Transverse colon (tissue), 4 donors: ENCODE results near the gene MVB12A.

Experiments
- EP300 ChIP-seq: sonication (generic); formaldehyde crosslinking; IDR thresholded peaks from one replicate; pipeline ENCODE4 v1.6.1; 2017; ENCODE audit warnings: antibody characterized with exemption, low read depth
- POLR2A ChIP-seq: fragments of 450-650 bp; IDR thresholded peaks from one replicate; pipeline ENCODE4 v1.6.1; 2016; ENCODE audit warnings: antibody characterized with exemption, mild to moderate bottlenecking, moderate library complexity
- POLR2AphosphoS5 ChIP-seq, 3 donors: sonication (generic); formaldehyde crosslinking; IDR thresholded peaks; one replicate each; pipeline ENCODE4 v1.6.1; 2016; ENCODE audit warnings: antibody characterized with exemption in 3 of 3
- TF ChIP-seq, protein P1 (sequence below), 5 experiments: fragments of 200-600 bp in 3 of 5; fragments of 450-650 bp in 2 of 5; sonication (generic) in 3 of 5; IDR thresholded peaks; 1 replicate in 2 of 5; 2 replicates in 3 of 5; pipeline ENCODE4 v1.5.1; 2016 to 2017; ENCODE audit warnings: antibody characterized with exemption in 5 of 5, inconsistent platforms in 3 of 5, mild to moderate bottlenecking in 2 of 5, moderate library complexity in 1 of 5

DNA sequence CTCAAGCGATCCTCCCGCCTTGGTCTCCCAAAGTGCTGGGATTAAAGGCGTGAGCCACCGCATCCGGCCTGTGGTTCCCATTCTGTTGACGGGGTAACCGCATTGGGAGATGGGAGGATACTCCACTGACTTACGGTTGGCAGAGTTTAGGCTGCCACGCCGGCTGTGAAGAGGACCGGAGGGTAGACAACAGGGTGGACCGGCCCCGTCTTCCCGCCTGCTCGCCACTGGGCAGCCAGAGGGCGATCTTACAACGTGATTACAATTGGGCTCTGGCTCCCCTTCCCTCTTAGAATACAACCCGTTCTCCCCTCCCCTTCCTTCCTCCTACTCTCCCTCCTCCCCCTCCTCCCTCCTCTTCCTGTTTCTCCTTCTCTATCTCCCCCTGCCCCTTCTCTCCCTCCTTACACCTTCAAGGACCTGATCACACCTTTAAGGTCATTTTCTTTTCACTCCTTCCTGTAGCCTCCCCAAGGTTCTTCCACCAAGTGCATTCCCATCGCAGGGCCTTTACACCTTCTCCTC lies 24.9 kb upstream of the MVB12A start:
- TF ChIP-seq, protein P1, sequence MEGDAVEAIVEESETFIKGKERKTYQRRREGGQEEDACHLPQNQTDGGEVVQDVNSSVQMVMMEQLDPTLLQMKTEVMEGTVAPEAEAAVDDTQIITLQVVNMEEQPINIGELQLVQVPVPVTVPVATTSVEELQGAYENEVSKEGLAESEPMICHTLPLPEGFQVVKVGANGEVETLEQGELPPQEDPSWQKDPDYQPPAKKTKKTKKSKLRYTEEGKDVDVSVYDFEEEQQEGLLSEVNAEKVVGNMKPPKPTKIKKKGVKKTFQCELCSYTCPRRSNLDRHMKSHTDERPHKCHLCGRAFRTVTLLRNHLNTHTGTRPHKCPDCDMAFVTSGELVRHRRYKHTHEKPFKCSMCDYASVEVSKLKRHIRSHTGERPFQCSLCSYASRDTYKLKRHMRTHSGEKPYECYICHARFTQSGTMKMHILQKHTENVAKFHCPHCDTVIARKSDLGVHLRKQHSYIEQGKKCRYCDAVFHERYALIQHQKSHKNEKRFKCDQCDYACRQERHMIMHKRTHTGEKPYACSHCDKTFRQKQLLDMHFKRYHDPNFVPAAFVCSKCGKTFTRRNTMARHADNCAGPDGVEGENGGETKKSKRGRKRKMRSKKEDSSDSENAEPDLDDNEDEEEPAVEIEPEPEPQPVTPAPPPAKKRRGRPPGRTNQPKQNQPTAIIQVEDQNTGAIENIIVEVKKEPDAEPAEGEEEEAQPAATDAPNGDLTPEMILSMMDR (IDR thresholded peaks at IDR 0.05) = peak; percentile 43 to 78 (median 67)
- TF ChIP-seq EP300 = no peak
- no peak for TF ChIP-seq POLR2A
- no peak for TF ChIP-seq POLR2AphosphoS5 (IDR thresholded peaks at IDR 0.05)
